Measurements from ENCODE around the gene CALCOCO2.
"Not testable (repeated sequence)": the region's sequence is repeated elsewhere in the genome, so short reads cannot be mapped to it uniquely, and the experiment has no call there.

The CALCOCO2 gene

GRCh38 chr17:48856122-48856821 lies 25.4 kb downstream of the CALCOCO2 start:
- H3K9me3 ChIP-seq (ENCODE audit: control insufficient read depth, insufficient read depth, low read depth, low read length), result no peaks in the 10 kb centered on the region
- peaks cover 35% of the 10 kb centered on the region for H3K36me3 ChIP-seq (ENCODE audit: control insufficient read depth, insufficient read depth, low read length)
- no peak overlapping the region for H3K27ac ChIP-seq (ENCODE audit: low read depth, low read length)
- H3K9ac ChIP-seq (ENCODE audit: low read length), result no peak overlapping the region
- H3K27me3 ChIP-seq (ENCODE audit: control insufficient read depth, insufficient read depth, low read length), result no peaks in the 10 kb centered on the region
- H3K4me1 ChIP-seq (ENCODE audit: control insufficient read depth, insufficient read depth, low read length), result no peaks in the 10 kb centered on the region
- H3K4me3 ChIP-seq (ENCODE audit: low read depth, low read length), result no peak overlapping the region

GRCh38 chr17:48860034-48860433 lies 29.2 kb downstream of the CALCOCO2 start:
- H3K36me3 ChIP-seq (ENCODE audit: control insufficient read depth, insufficient read depth, low read length), result peaks cover 31% of the 10 kb centered on the region
- H3K27ac ChIP-seq (ENCODE audit: low read depth, low read length), result no peak overlapping the region
- no peaks in the 10 kb centered on the region for H3K9me3 ChIP-seq (ENCODE audit: control insufficient read depth, insufficient read depth, low read depth, low read length)
- no peaks in the 10 kb centered on the region for H3K27me3 ChIP-seq (ENCODE audit: control insufficient read depth, insufficient read depth, low read length)
- no peak overlapping the region for H3K4me3 ChIP-seq (ENCODE audit: low read depth, low read length)
- H3K9ac ChIP-seq (ENCODE audit: low read length), result no peak overlapping the region
- no peaks in the 10 kb centered on the region for H3K4me1 ChIP-seq (ENCODE audit: control insufficient read depth, insufficient read depth, low read length)

GRCh38 chr17:48860456-48860855 lies 29.6 kb downstream of the CALCOCO2 start:
- Histone ChIP-seq H3K36me3 (ENCODE audit: control insufficient read depth, insufficient read depth, low read length) (peaks cover 30% of the 10 kb centered on the region), H3K9me3 (ENCODE audit: control insufficient read depth, insufficient read depth, low read depth, low read length) (no peaks in the 10 kb centered on the region), H3K9ac (ENCODE audit: low read length) (no peak overlapping the region), H3K4me1 (ENCODE audit: control insufficient read depth, insufficient read depth, low read length) (no peaks in the 10 kb centered on the region), H3K27me3 (ENCODE audit: control insufficient read depth, insufficient read depth, low read length) (no peaks in the 10 kb centered on the region), H3K4me3 (ENCODE audit: low read depth, low read length) (no peak overlapping the region), H3K27ac (ENCODE audit: low read depth, low read length) (no peak overlapping the region)

GRCh38 chr17:48868916-48869500 lies 38.2 kb downstream of the CALCOCO2 start:
- H3K9me3 ChIP-seq (ENCODE audit: control insufficient read depth, insufficient read depth, low read depth, low read length), result no peaks in the 10 kb centered on the region
- H3K36me3 ChIP-seq (ENCODE audit: control insufficient read depth, insufficient read depth, low read length), result peaks cover 10% of the 10 kb centered on the region; the same call in 1 of the 2 replicates
- H3K27me3 ChIP-seq (ENCODE audit: control insufficient read depth, insufficient read depth, low read length), result no peaks in the 10 kb centered on the region
- H3K9ac ChIP-seq (ENCODE audit: low read length), result no peak overlapping the region
- H3K4me3 ChIP-seq (ENCODE audit: low read depth, low read length), result no peak overlapping the region
- H3K27ac ChIP-seq (ENCODE audit: low read depth, low read length), result no peak overlapping the region
- peaks cover 23% of the 10 kb centered on the region for H3K4me1 ChIP-seq (ENCODE audit: control insufficient read depth, insufficient read depth, low read length)

DNA sequence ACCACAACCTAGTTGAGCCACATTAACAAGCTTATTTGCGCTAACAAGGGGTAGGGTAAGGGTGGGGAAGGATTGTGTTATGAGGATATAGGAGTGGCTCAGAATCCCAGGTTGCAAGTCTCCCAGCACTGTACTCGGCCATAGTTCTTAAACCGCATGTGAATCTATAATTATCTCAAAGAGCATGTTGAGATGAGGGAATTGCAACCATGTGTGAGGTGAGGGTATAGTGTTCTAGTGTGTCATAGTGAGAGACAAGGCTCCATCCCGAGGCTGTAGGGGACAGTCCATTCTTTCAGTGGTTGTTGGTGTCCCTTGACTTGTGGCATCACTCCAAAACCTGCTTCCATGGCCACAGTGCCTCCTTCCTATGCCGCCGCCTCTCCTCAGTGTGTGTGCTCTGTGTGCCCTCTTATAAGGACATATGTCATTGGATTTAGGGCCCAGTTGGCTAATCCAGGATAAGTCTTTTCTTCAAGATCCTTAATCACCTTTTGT lies 39.0 kb downstream of the CALCOCO2 start:
- no peaks in the 10 kb centered on the region for H3K27me3 ChIP-seq (ENCODE audit: control insufficient read depth, insufficient read depth, low read length)
- H3K9ac ChIP-seq (ENCODE audit: low read length), result no peak overlapping the region
- peaks cover 23% of the 10 kb centered on the region for H3K4me1 ChIP-seq (ENCODE audit: control insufficient read depth, insufficient read depth, low read length)
- H3K4me3 ChIP-seq (ENCODE audit: low read depth, low read length), result no peak overlapping the region
- no peaks in the 10 kb centered on the region for H3K9me3 ChIP-seq (ENCODE audit: control insufficient read depth, insufficient read depth, low read depth, low read length)
- H3K36me3 ChIP-seq (ENCODE audit: control insufficient read depth, insufficient read depth, low read length), result peaks cover 3% of the 10 kb centered on the region; the same call in 1 of the 2 replicates
- H3K27ac ChIP-seq (ENCODE audit: low read depth, low read length), result no peak overlapping the region

DNA sequence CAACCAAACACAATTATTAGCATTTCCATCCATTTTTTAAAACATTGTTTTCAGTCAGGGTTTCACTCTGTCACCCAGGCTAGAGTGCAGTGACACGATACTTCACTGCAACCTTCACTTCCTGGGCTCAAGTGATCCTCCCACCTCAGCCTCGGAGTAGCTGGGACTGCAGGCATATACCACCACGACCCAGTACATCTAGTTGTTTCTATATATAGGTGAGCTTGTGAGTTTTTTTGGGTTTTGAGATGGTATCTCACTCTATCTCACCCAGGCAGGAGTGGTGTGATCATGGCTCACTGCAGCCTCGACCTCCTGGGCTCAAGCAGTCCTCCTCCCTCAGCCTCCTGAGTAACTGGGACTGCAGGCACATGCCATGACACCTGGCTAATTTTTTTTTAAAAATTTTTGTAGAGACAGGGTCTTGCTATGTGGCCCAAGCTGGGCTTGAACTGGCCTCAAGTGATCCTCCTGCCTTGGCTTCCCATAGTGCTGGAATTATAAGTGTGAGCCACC lies 40.3 kb downstream of the CALCOCO2 start:
- H3K9ac ChIP-seq (ENCODE audit: low read length), result no peak overlapping the region
- no peaks in the 10 kb centered on the region for H3K27me3 ChIP-seq (ENCODE audit: control insufficient read depth, insufficient read depth, low read length)
- no peaks in the 10 kb centered on the region for H3K9me3 ChIP-seq (ENCODE audit: control insufficient read depth, insufficient read depth, low read depth, low read length)
- H3K27ac ChIP-seq (ENCODE audit: low read depth, low read length), result no peak overlapping the region
- H3K4me1 ChIP-seq (ENCODE audit: control insufficient read depth, insufficient read depth, low read length), result peaks cover 23% of the 10 kb centered on the region
- peaks cover 3% of the 10 kb centered on the region; the same call in 1 of the 2 replicates for H3K36me3 ChIP-seq (ENCODE audit: control insufficient read depth, insufficient read depth, low read length)
- H3K4me3 ChIP-seq (ENCODE audit: low read depth, low read length), result no peak overlapping the region

GRCh38 chr17:48871551-48872351 lies 40.9 kb downstream of the CALCOCO2 start:
- no peak overlapping the region for H3K4me3 ChIP-seq (ENCODE audit: low read depth, low read length)
- no peaks in the 10 kb centered on the region for H3K9me3 ChIP-seq (ENCODE audit: control insufficient read depth, insufficient read depth, low read depth, low read length)
- peaks cover 23% of the 10 kb centered on the region for H3K4me1 ChIP-seq (ENCODE audit: control insufficient read depth, insufficient read depth, low read length)
- H3K27me3 ChIP-seq (ENCODE audit: control insufficient read depth, insufficient read depth, low read length), result no peaks in the 10 kb centered on the region
- H3K9ac ChIP-seq (ENCODE audit: low read length), result no peak overlapping the region
- H3K36me3 ChIP-seq (ENCODE audit: control insufficient read depth, insufficient read depth, low read length), result no peaks in the 10 kb centered on the region
- no peak overlapping the region for H3K27ac ChIP-seq (ENCODE audit: low read depth, low read length)

DNA sequence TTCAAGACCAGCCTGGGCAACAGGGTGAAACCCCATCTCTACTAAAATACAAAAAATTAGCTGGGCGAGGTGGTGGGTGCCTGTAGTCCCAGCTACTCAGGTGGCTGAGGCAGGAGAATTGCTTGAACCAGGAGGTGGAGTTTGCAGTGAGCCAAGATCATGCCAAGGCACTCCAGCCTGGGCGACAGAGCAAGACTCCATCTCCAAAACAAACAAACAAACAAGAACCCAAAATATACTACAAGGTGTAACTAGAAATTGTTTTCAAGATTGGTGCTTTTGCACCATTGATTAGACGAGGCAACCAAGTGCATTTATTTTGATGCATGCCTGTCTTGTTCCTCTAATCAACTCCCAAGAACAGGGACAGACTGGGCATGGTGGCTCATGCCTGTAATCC lies 41.6 kb downstream of the CALCOCO2 start:
- H3K4me1 ChIP-seq (ENCODE audit: control insufficient read depth, insufficient read depth, low read length), result peaks cover 23% of the 10 kb centered on the region
- not testable (repeated sequence) for H3K9ac ChIP-seq (ENCODE audit: low read length); H3K27ac ChIP-seq (ENCODE audit: low read depth, low read length); H3K9me3 ChIP-seq (ENCODE audit: control insufficient read depth, insufficient read depth, low read depth, low read length); H3K27me3 ChIP-seq (ENCODE audit: control insufficient read depth, insufficient read depth, low read length); H3K36me3 ChIP-seq (ENCODE audit: control insufficient read depth, insufficient read depth, low read length); H3K4me3 ChIP-seq (ENCODE audit: low read depth, low read length)

GRCh38 chr17:48873209-48873608 lies 42.4 kb downstream of the CALCOCO2 start:
- Histone ChIP-seq H3K27me3 (ENCODE audit: control insufficient read depth, insufficient read depth, low read length) (no peaks in the 10 kb centered on the region), H3K36me3 (ENCODE audit: control insufficient read depth, insufficient read depth, low read length) (no peaks in the 10 kb centered on the region), H3K9me3 (ENCODE audit: control insufficient read depth, insufficient read depth, low read depth, low read length) (no peaks in the 10 kb centered on the region), H3K27ac (ENCODE audit: low read depth, low read length) (no peak overlapping the region), H3K9ac (ENCODE audit: low read length) (no peak overlapping the region), H3K4me1 (ENCODE audit: control insufficient read depth, insufficient read depth, low read length) (peaks cover 25% of the 10 kb centered on the region), H3K4me3 (ENCODE audit: low read depth, low read length) (no peak overlapping the region)

- H3K36me3 ChIP-seq (ENCODE audit: control insufficient read depth, insufficient read depth, low read length), result no peaks in the 10 kb centered on the region
- H3K4me3 ChIP-seq (ENCODE audit: low read depth, low read length), result no peak overlapping the region
- no peak overlapping the region for H3K9ac ChIP-seq (ENCODE audit: low read length)
- H3K4me1 ChIP-seq (ENCODE audit: control insufficient read depth, insufficient read depth, low read length), result peaks cover 25% of the 10 kb centered on the region
- H3K9me3 ChIP-seq (ENCODE audit: control insufficient read depth, insufficient read depth, low read depth, low read length), result no peaks in the 10 kb centered on the region
- no peak overlapping the region; the same call in 1 of the 2 replicates for H3K27ac ChIP-seq (ENCODE audit: low read depth, low read length)
- no peaks in the 10 kb centered on the region for H3K27me3 ChIP-seq (ENCODE audit: control insufficient read depth, insufficient read depth, low read length)
These were observed 43.0 kb downstream of the CALCOCO2 start for GRCh38 chr17:48873696-48874443.

Measured in HUES6 (cell line).